GM12892 (cell line): Measurements from ENCODE around the gene NEAT1.
"Not testable (repeated sequence)": the region's sequence is repeated elsewhere in the genome, so short reads cannot be mapped to it uniquely, and the experiment has no call there.

Experiments used
- DNase-seq: peaks from one replicate; pipeline ENCODE4 v3.0.0; 2011; ENCODE audit not compliant: insufficient read length
- FAIRE-seq: peaks from 2 replicates; lab custom pipeline; 2011; peaks lifted over from hg19 to GRCh38; lab: Jason Lieb, UNC
- POLR2A ChIP-seq: IDR thresholded peaks from 2 replicates; pipeline ENCODE4 v1.6.1; 2011; ENCODE audit warnings: low read depth, low read length, control low read depth
- POLR2AphosphoS5 ChIP-seq: IDR thresholded peaks from 2 replicates; pipeline ENCODE4 v1.6.1; 2011; ENCODE audit warnings: low read depth, low read length, control low read depth
- TAF1 ChIP-seq: IDR thresholded peaks from 2 replicates; pipeline ENCODE4 v1.6.1; 2011; ENCODE audit warnings: low read depth, mild to moderate bottlenecking, control low read depth, low read length, borderline replicate concordance

Gene NEAT1

GRCh38 chr11:65459552-65459951, 37.0 kb downstream of the NEAT1 start:
- FAIRE-seq (no peak), DNase-seq (no peak)
- no peak for TF ChIP-seq TAF1
- TF ChIP-seq POLR2AphosphoS5: no peak
- TF ChIP-seq POLR2A: no peak

- not testable (repeated sequence) for DNase-seq, FAIRE-seq
Measured at GRCh38 chr11:65465471-65465870, 42.9 kb downstream of the NEAT1 start.

GRCh38 chr11:65467306-65467705, 44.7 kb downstream of the NEAT1 start:
- not testable (repeated sequence) for FAIRE-seq, DNase-seq

GRCh38 chr11:65468874-65469333, 46.3 kb downstream of the NEAT1 start:
- FAIRE-seq (no peak), DNase-seq (peak; percentile 67)
- no peak for TF ChIP-seq TAF1
- TF ChIP-seq POLR2A: no peak
- TF ChIP-seq POLR2AphosphoS5: no peak

GRCh38 chr11:65470433-65471049, 47.9 kb downstream of the NEAT1 start:
- TF ChIP-seq POLR2AphosphoS5: no peak
- no peak for TF ChIP-seq POLR2A
- TF ChIP-seq TAF1: no peak
- no peak for FAIRE-seq
- no peak for DNase-seq

- FAIRE-seq (no peak), DNase-seq (peak; percentile 43)
- TF ChIP-seq POLR2A: no peak
- no peak for TF ChIP-seq TAF1
- no peak for TF ChIP-seq POLR2AphosphoS5
Measured at GRCh38 chr11:65471447-65471891, 48.9 kb downstream of the NEAT1 start.

- not testable (repeated sequence) for FAIRE-seq
Measured at GRCh38 chr11:65472588-65473277, 50.1 kb downstream of the NEAT1 start.

GRCh38 chr11:65473278-65473860, 50.8 kb downstream of the NEAT1 start:
- TF ChIP-seq POLR2A (no peak), POLR2AphosphoS5 (no peak), TAF1 (no peak)
- no peak for DNase-seq
- no peak for FAIRE-seq

More at GRCh38 chr11:65472588-65473277, 50.1 kb downstream of the NEAT1 start:
- DNase-seq: not testable (repeated sequence)

GRCh38 chr11:65474864-65475263, 52.3 kb downstream of the NEAT1 start:
- no peak for DNase-seq
- TF ChIP-seq POLR2A (no peak), POLR2AphosphoS5 (no peak), TAF1 (no peak)
- no peak for FAIRE-seq

GRCh38 chr11:65476632-65477148, 54.1 kb downstream of the NEAT1 start:
- DNase-seq (no peak), FAIRE-seq (no peak)
- TF ChIP-seq POLR2A (no peak; the same call in 1 of the 2 replicates), TAF1 (no peak), POLR2AphosphoS5 (no peak)

- peak; percentile 97 for FAIRE-seq
- DNase-seq: peak; percentile 97
- no peak for TF ChIP-seq TAF1
- peak; percentile 83; the same call in 1 of the 2 replicates for TF ChIP-seq POLR2AphosphoS5
- TF ChIP-seq POLR2A: peak; percentile 91
Measured at GRCh38 chr11:65477149-65477965, 54.8 kb downstream of the NEAT1 start.
